H1 (cell line): ENCODE results near the gene SIK1. TPM values are rescaled to one million over a fixed set of nuclear protein-coding genes. Genes with fewer than 3 reads are reported as not detected.

Experiments used
- CTCF ChIA-PET: fragments of 300-600 bp; sonication (Branson Sonifier 250); formaldehyde crosslinking; loops from one replicate; lab custom pipeline; 2021; ENCODE audit not compliant: partially characterized antibody; lab: Charles Lee
- POLR2A ChIA-PET: fragments of 300-600 bp; sonication (Branson Sonifier 250); formaldehyde crosslinking; loops from one replicate; lab custom pipeline; 2021; ENCODE audit warnings: inconsistent platforms; ENCODE audit not compliant: partially characterized antibody; lab: Charles Lee
- DNase-seq, 2 experiments: peaks; one replicate each; pipeline versions ENCODE4 v3.0.0 to v3.0.0-alpha.2; 2010 to 2022; ENCODE audit warnings: low spot score in 2 of 2, low read depth in 1 of 2, mixed read lengths in 1 of 2
- FAIRE-seq: peaks from 2 replicates; lab custom pipeline; 2011; peaks lifted over from hg19 to GRCh38; lab: Jason Lieb, UNC
- H2AFZ ChIP-seq: 2 replicates; pipeline ENCODE4 v1.8.1; 2012; ENCODE audit warnings: low read length, inconsistent platforms
- H2AK5ac ChIP-seq: 2 replicates; pipeline ENCODE4 v1.6.1; 2013; ENCODE audit warnings: low read depth, low read length
- H2BK120ac ChIP-seq: replicated peaks from 2 replicates; pipeline ENCODE3; 2013; ENCODE audit warnings: low read depth, low read length, inconsistent platforms
- H2BK12ac ChIP-seq: 2 replicates; pipeline ENCODE4 v1.6.1; 2013; ENCODE audit warnings: low read depth, low read length
- H2BK15ac ChIP-seq: 2 replicates; pipeline ENCODE4 v1.6.1; 2013; ENCODE audit warnings: low read length
- H2BK20ac ChIP-seq: 2 replicates; pipeline ENCODE4 v1.6.1; 2013; ENCODE audit warnings: low read length
- H2BK5ac ChIP-seq: 2 replicates; pipeline ENCODE4 v1.6.1; 2013; ENCODE audit warnings: low read depth, low read length
- H3K14ac ChIP-seq: 2 replicates; pipeline ENCODE4 v1.6.1; 2013; ENCODE audit warnings: inconsistent platforms; ENCODE audit not compliant: insufficient read length
- H3K18ac ChIP-seq: 2 replicates; pipeline ENCODE4 v1.6.1; 2013; ENCODE audit warnings: low read length; ENCODE audit errors: extremely low read depth
- H3K23ac ChIP-seq: 2 replicates; pipeline ENCODE4 v1.6.1; 2013; ENCODE audit warnings: inconsistent platforms; ENCODE audit not compliant: insufficient read length
- H3K23me2 ChIP-seq: 2 replicates; pipeline ENCODE4 v1.6.1; 2013; ENCODE audit warnings: low read depth, low read length
- H3K27ac ChIP-seq: 2 replicates; pipeline ENCODE4 v1.6.1; 2011; ENCODE audit warnings: low read depth, low read length, inconsistent platforms
- H3K27me3 ChIP-seq, 4 experiments: replicated peaks in 1 of 4; 1 replicate in 1 of 4; 2 replicates in 3 of 4; pipeline versions ENCODE4 v1.6.1 to v1.8.1; 2011 to 2013; ENCODE audit warnings: low read length in 3 of 4, mild to moderate bottlenecking in 3 of 4, inconsistent platforms in 2 of 4, mixed read lengths in 2 of 4, moderate library complexity in 1 of 4; ENCODE audit not compliant: control insufficient read depth in 3 of 4, insufficient read depth in 3 of 4; ENCODE audit errors: extremely low read depth in 1 of 4
- H3K36me3 ChIP-seq, 4 experiments: 2 replicates each; pipeline versions ENCODE4 v1.6.1 to v1.8.1; 2011 to 2013; ENCODE audit warnings: mild to moderate bottlenecking in 4 of 4, low read length in 3 of 4, moderate library complexity in 2 of 4, control low read depth in 1 of 4, inconsistent platforms in 1 of 4; ENCODE audit not compliant: insufficient read depth in 4 of 4, control insufficient read depth in 2 of 4
- H3K4ac ChIP-seq: replicated peaks from 2 replicates; pipeline ENCODE3; 2013; ENCODE audit warnings: low read length, low read depth, mixed read lengths, inconsistent platforms; ENCODE audit not compliant: insufficient read length
- H3K4me1 ChIP-seq, 4 experiments: replicated peaks in 1 of 4; 1 replicate in 1 of 4; 2 replicates in 3 of 4; pipeline versions ENCODE4 v1.6.1 to v1.8.1; 2011 to 2013; ENCODE audit warnings: low read length in 3 of 4, inconsistent platforms in 2 of 4, mixed read lengths in 1 of 4; ENCODE audit not compliant: insufficient read depth in 4 of 4, control insufficient read depth in 3 of 4
- H3K4me2 ChIP-seq, 2 experiments: 2 replicates each; pipeline versions ENCODE4 v1.6.1 to v1.8.1; 2011 to 2013; ENCODE audit warnings: low read depth in 2 of 2, low read length in 2 of 2, control low read depth in 1 of 2, inconsistent platforms in 1 of 2, mild to moderate bottlenecking in 1 of 2; ENCODE audit not compliant: insufficient read depth in 1 of 2
- H3K4me3 ChIP-seq, 4 experiments: fragments of 200-600, 300-600 bp in 1 of 4; sonication (generic), shearing (Covaris generic), sonication (Bioruptor Twin) in 1 of 4; 2 replicates each; pipeline versions ENCODE4 v1.5.1 to v1.8.1; 2011 to 2016; ENCODE audit warnings: low read length in 4 of 4, low read depth in 3 of 4, control low read depth in 2 of 4, inconsistent platforms in 2 of 4, mild to moderate bottlenecking in 2 of 4, mixed read lengths in 1 of 4, moderate library complexity in 1 of 4; ENCODE audit not compliant: insufficient read depth in 2 of 4; ENCODE audit errors: extremely low read depth in 1 of 4
- H3K56ac ChIP-seq: replicated peaks from 2 replicates; pipeline ENCODE3; 2013; ENCODE audit warnings: low read depth, mild to moderate bottlenecking, mixed read lengths, low read length, inconsistent platforms; ENCODE audit not compliant: insufficient read length
- H3K79me1 ChIP-seq: 2 replicates; pipeline ENCODE4 v1.6.1; 2013; ENCODE audit warnings: low read depth, low read length, control low read depth
- H3K79me2 ChIP-seq, 2 experiments: 2 replicates each; pipeline versions ENCODE4 v1.6.1 to v1.8.1; 2012 to 2013; ENCODE audit warnings: low read length in 2 of 2, mild to moderate bottlenecking in 2 of 2, inconsistent platforms in 1 of 2; ENCODE audit not compliant: insufficient read depth in 2 of 2, control insufficient read depth in 1 of 2
- H3K9ac ChIP-seq, 4 experiments: replicated peaks in 1 of 4; 1 replicate in 1 of 4; 2 replicates in 3 of 4; pipeline versions ENCODE4 v1.6.1 to v1.8.1; 2011 to 2013; ENCODE audit warnings: low read depth in 3 of 4, low read length in 3 of 4, control low read depth in 2 of 4, mild to moderate bottlenecking in 2 of 4, moderate library complexity in 2 of 4, inconsistent platforms in 1 of 4; ENCODE audit errors: extremely low read depth in 1 of 4
- H3K9me3 ChIP-seq, 2 experiments: 2 replicates each; pipeline versions ENCODE4 v1.6.1 to v1.8.1; 2012 to 2013; ENCODE audit warnings: mild to moderate bottlenecking in 2 of 2, moderate library complexity in 2 of 2, control low read depth in 1 of 2, inconsistent platforms in 1 of 2, low read depth in 1 of 2, low read length in 1 of 2, mixed read lengths in 1 of 2; ENCODE audit not compliant: insufficient read depth in 2 of 2
- H4K20me1 ChIP-seq, 2 experiments: replicated peaks in 1 of 2; 2 replicates each; pipeline versions ENCODE3 to v1.8.1; 2011 to 2013; ENCODE audit warnings: inconsistent platforms in 2 of 2, low read length in 2 of 2, mild to moderate bottlenecking in 1 of 2; ENCODE audit not compliant: insufficient read depth in 2 of 2, control insufficient read depth in 1 of 2
- H4K5ac ChIP-seq: 2 replicates; pipeline ENCODE4 v1.6.1; 2013; ENCODE audit warnings: low read length, low read depth, mixed read lengths, inconsistent platforms; ENCODE audit not compliant: insufficient read length
- H4K8ac ChIP-seq: 2 replicates; pipeline ENCODE4 v1.8.0; 2013; ENCODE audit warnings: mild to moderate bottlenecking, moderate library complexity, low read length, inconsistent platforms; ENCODE audit not compliant: insufficient read depth; ENCODE audit errors: extremely low read depth
- H4K91ac ChIP-seq: replicated peaks from 2 replicates; pipeline ENCODE3; 2013; ENCODE audit warnings: low read length, mixed read lengths, inconsistent platforms; ENCODE audit not compliant: insufficient read length
- EZH2 ChIP-seq: fragments of 200-600 bp; sonication (generic); IDR thresholded peaks from 2 replicates; pipeline ENCODE4 v1.7.1; 2012; ENCODE audit warnings: low read depth, mild to moderate bottlenecking, moderate library complexity, low read length, inconsistent platforms; ENCODE audit not compliant: severe bottlenecking
- GABPA ChIP-seq: IDR thresholded peaks from 2 replicates; pipeline ENCODE4 v1.6.1; 2011; ENCODE audit warnings: mild to moderate bottlenecking, low read length, moderate library complexity, borderline replicate concordance; ENCODE audit not compliant: insufficient read depth
- HDAC2 ChIP-seq, 2 experiments: fragments of 300-600 bp in 1 of 2; sonication (generic) in 1 of 2; IDR thresholded peaks; 2 replicates each; pipeline ENCODE4 v1.6.1; 2011 to 2012; ENCODE audit warnings: low read depth in 2 of 2, low read length in 2 of 2, mild to moderate bottlenecking in 2 of 2, moderate library complexity in 2 of 2, borderline replicate concordance in 1 of 2, inconsistent platforms in 1 of 2
- KDM4A ChIP-seq: IDR thresholded peaks from one replicate; pipeline ENCODE4 v1.7.1; 2012; ENCODE audit warnings: low read depth, mild to moderate bottlenecking, moderate library complexity, low read length, inconsistent platforms; ENCODE audit not compliant: severe bottlenecking
- KDM5A ChIP-seq: fragments of 200-600 bp; IDR thresholded peaks from 2 replicates; pipeline ENCODE4 v1.7.1; 2012; ENCODE audit warnings: mild to moderate bottlenecking, low read length, inconsistent platforms, mixed read lengths
- MAFK ChIP-seq: IDR thresholded peaks from 2 replicates; pipeline ENCODE4 v1.6.1; 2012; ENCODE audit warnings: low read depth, mild to moderate bottlenecking, improper control_type of control experiment, low read length
- SIX5 ChIP-seq: IDR thresholded peaks from 2 replicates; pipeline ENCODE4 v1.6.1; 2011; ENCODE audit warnings: mild to moderate bottlenecking, low read depth, low read length
- TEAD4 ChIP-seq: IDR thresholded peaks from 2 replicates; pipeline ENCODE4 v1.6.1; 2012; ENCODE audit warnings: low read depth, low read length, inconsistent platforms, mixed read lengths
- WGBS, 2 experiments: shearing (Covaris generic) in 1 of 2; methylation state at CpG; one replicate each; pipeline versions ENCODE4 v1.1.6 to v1.1.7; 2013 to 2015; ENCODE audit warnings: low lambda C conversion rate in 2 of 2, mixed read lengths in 2 of 2, inconsistent platforms in 1 of 2, low coverage in 1 of 2, missing lambda C conversion rate in 1 of 2; ENCODE audit not compliant: insufficient replicate concordance in 2 of 2, insufficient coverage in 1 of 2, insufficient read length in 1 of 2; ENCODE audit errors: extremely low coverage in 1 of 2, missing lambda C conversion rate in 1 of 2; 5-methylcytosine and 5-hydroxymethylcytosine counted together
- polyA plus RNA-seq, 7 experiments: library from polyadenylated mRNA; depleted of rRNA in 3 of 7; stranded (reverse) in 5 of 7; unstranded in 2 of 7; fragments of >200 nt in 5 of 7; fragments of 200-250 nt in 2 of 7; gene quantifications; 1 replicate in 5 of 7; 2 replicates in 1 of 7; 4 replicates in 1 of 7; pipeline versions ENCODE4 v1.2.1 to v1.2.3, GENCODE V29; 2011 to 2013; ENCODE audit warnings: missing spikeins in 2 of 7, mixed read lengths in 2 of 7
- total RNA-seq: library from RNA; stranded (reverse); fragmentation: NEBNext Ultra II Directional; extraction: Animal tissue kit (Norgen Biotek cat#: 25700); gene quantifications from 2 replicates; pipeline ENCODE4 v1.2.1, GENCODE V29; 2021

Gene SIK1
- total and polyA plus RNA-seq, 2 of the 8 experiments (the other 6 are each of a cell fraction or from before 2014, with no cell fraction given): 1.5 to 6.7 TPM

GRCh38 chr21:43365611-43366426 is 61.1 kb downstream of the SIK1 start:
- TF ChIP-seq KDM4A (no peak), GABPA (no peak), MAFK (no peak), TEAD4 (no peak), EZH2 (no peak), KDM5A (no peak), HDAC2 (IDR thresholded peaks at IDR 0.05; ENCODE audit: borderline replicate concordance in 1 of 2, low read depth in 2 of 2, low read length in 2 of 2) (no peak), SIX5 (no peak)
- TF ChIP-seq, all 59 proteins: peak for 0
- no peaks in the 10 kb centered on the region; a peak in 1 of 7 replicates for H3K27me3 ChIP-seq

More at GRCh38 chr21:43365611-43366426, 61.1 kb downstream of the SIK1 start:
- H3K14ac ChIP-seq: no peak overlapping the region
- no peak overlapping the region for H3K4me3 ChIP-seq
- 90% methylated on average over 19 of the region's 20 CpGs; no CpG with 5 or more reads in 1 of the 2 experiments for WGBS, 2 experiments
- H2AFZ ChIP-seq: no peak overlapping the region
- no peak overlapping the region for H2AK5ac ChIP-seq
- FAIRE-seq: no peak
- no peak overlapping the region for H2BK20ac ChIP-seq
- no peak overlapping the region for H2BK12ac ChIP-seq
- H3K18ac ChIP-seq: no peak overlapping the region
- POLR2A ChIA-PET: no interaction called here
- no peak overlapping the region for H2BK5ac ChIP-seq
- no peak overlapping the region for H3K56ac ChIP-seq
- H4K8ac ChIP-seq: no peak overlapping the region; the same call in 1 of the 2 replicates
- no peaks in the 10 kb centered on the region for H3K79me2 ChIP-seq
- CTCF ChIA-PET: interaction anchor here (0.7 kb wide), 1 partner anchor 25 kb away, joined by 3 read pairs; no protein-coding TSS in a partner anchor
- H3K23ac ChIP-seq: no peak overlapping the region
- H4K20me1 ChIP-seq: peaks cover 0 to 3% of the 10 kb centered on the region in 2 experiments
- no peak overlapping the region for H2BK15ac ChIP-seq
- no peak overlapping the region for H3K4ac ChIP-seq
- H3K27ac ChIP-seq: no peak overlapping the region
- H3K23me2 ChIP-seq: peaks cover 3% of the 10 kb centered on the region; the same call in 1 of the 2 replicates
- H4K5ac ChIP-seq: no peak overlapping the region
- H3K4me2 ChIP-seq: no peak overlapping the region
- no peak overlapping the region for H2BK120ac ChIP-seq
- H3K79me1 ChIP-seq: no peaks in the 10 kb centered on the region
- H3K9ac ChIP-seq: no peak overlapping the region
- H3K4me1 ChIP-seq: peaks cover 2 to 9% (median 5%) of the 10 kb centered on the region in 4 experiments; a peak in 5 of 7 replicates
- no peak for DNase-seq
- H4K91ac ChIP-seq: no peak overlapping the region
- H3K9me3 ChIP-seq: no peaks in the 10 kb centered on the region
- no peaks in the 10 kb centered on the region for H3K36me3 ChIP-seq
